ENCODE data around the gene SPATA31D4.
"Not testable (repeated sequence)": the region's sequence is repeated elsewhere in the genome, so short reads cannot be mapped to it uniquely, and the experiment has no call there.

SPATA31D4 gene

GRCh38 chr9:81943393-81943792 is 15.2 kb downstream of the SPATA31D4 start, which contains the start of gene SPATA31D3:
TSS of gene SPATA31D3 (plus strand) at chr9:81943500. CDS start at chr9:81943586, 86 bp downstream.
- H3K4me2 ChIP-seq (ENCODE audit: low read depth, low read length, poor library complexity, severe bottlenecking); H3K9me3 ChIP-seq (ENCODE audit: insufficient read depth, low read length); H4K20me1 ChIP-seq (ENCODE audit: low read depth, low read length): not testable (repeated sequence)

GRCh38 chr9:81948650-81949049 is 20.4 kb downstream of the SPATA31D4 start:
- not testable (repeated sequence) for H3K4me2 ChIP-seq (ENCODE audit: low read depth, low read length, poor library complexity, severe bottlenecking)

More at GRCh38 chr9:81943393-81943792, 15.2 kb downstream of the SPATA31D4 start, which contains the start of gene SPATA31D3:
- not testable (repeated sequence) for H3K27me3 ChIP-seq (ENCODE audit: low read length); H3K36me3 ChIP-seq (ENCODE audit: low read length); H3F3A ChIP-seq (ENCODE audit: insufficient read depth); H3K4me3 ChIP-seq (ENCODE audit: insufficient read depth, low read length, poor library complexity, severe bottlenecking); H3K27ac ChIP-seq (ENCODE audit: low read depth, low read length); H3K9ac ChIP-seq (ENCODE audit: low read length); H2AFZ ChIP-seq (ENCODE audit: low read depth, low read length, severe bottlenecking); H3K9me2 ChIP-seq (replicated peaks; ENCODE audit: insufficient read depth, low read length); H3K79me2 ChIP-seq (ENCODE audit: insufficient read depth, low read length)

GRCh38 chr9:81953096-81953495 is 24.9 kb downstream of the SPATA31D4 start:
- Histone ChIP-seq H3K4me2 (ENCODE audit: low read depth, low read length, poor library complexity, severe bottlenecking) (no peak overlapping the region), H3K36me3 (ENCODE audit: low read length) (no peaks in the 10 kb centered on the region), H3K9ac (ENCODE audit: low read length) (no peak overlapping the region), H3K27ac (ENCODE audit: low read depth, low read length) (no peak overlapping the region), H3K4me3 (ENCODE audit: insufficient read depth, low read length, poor library complexity, severe bottlenecking) (no peak overlapping the region), H2AFZ (ENCODE audit: low read depth, low read length, severe bottlenecking) (no peak overlapping the region), H3F3A (ENCODE audit: insufficient read depth) (no peaks in the 10 kb centered on the region), H3K9me2 (replicated peaks; ENCODE audit: insufficient read depth, low read length) (no peaks in the 10 kb centered on the region), H3K79me2 (ENCODE audit: insufficient read depth, low read length) (no peaks in the 10 kb centered on the region), H3K27me3 (ENCODE audit: low read length) (no peaks in the 10 kb centered on the region), H4K20me1 (ENCODE audit: low read depth, low read length) (no peaks in the 10 kb centered on the region), H3K9me3 (ENCODE audit: insufficient read depth, low read length) (peaks cover 8% of the 10 kb centered on the region; the same call in 1 of the 2 replicates)
- no peak for TF ChIP-seq CTCF (IDR thresholded peaks at IDR 0.05; ENCODE audit: insufficient read depth, low read length, poor library complexity, severe bottlenecking)
- no peak for TF ChIP-seq EZH2phosphoT487 (conservative IDR thresholded peaks at IDR 0.05; ENCODE audit: low read length)

More at GRCh38 chr9:81948650-81949049, 20.4 kb downstream of the SPATA31D4 start:
- H3K27ac ChIP-seq (ENCODE audit: low read depth, low read length); H3K36me3 ChIP-seq (ENCODE audit: low read length); H2AFZ ChIP-seq (ENCODE audit: low read depth, low read length, severe bottlenecking); H3K9ac ChIP-seq (ENCODE audit: low read length); H4K20me1 ChIP-seq (ENCODE audit: low read depth, low read length); H3K9me2 ChIP-seq (replicated peaks; ENCODE audit: insufficient read depth, low read length); H3K27me3 ChIP-seq (ENCODE audit: low read length); H3K9me3 ChIP-seq (ENCODE audit: insufficient read depth, low read length); H3F3A ChIP-seq (ENCODE audit: insufficient read depth); H3K4me3 ChIP-seq (ENCODE audit: insufficient read depth, low read length, poor library complexity, severe bottlenecking); H3K79me2 ChIP-seq (ENCODE audit: insufficient read depth, low read length): not testable (repeated sequence)

GRCh38 chr9:81955625-81956024 is 27.4 kb downstream of the SPATA31D4 start:
- Histone ChIP-seq H3K9me3 (ENCODE audit: insufficient read depth, low read length) (peaks cover 8% of the 10 kb centered on the region; the same call in 1 of the 2 replicates), H4K20me1 (ENCODE audit: low read depth, low read length) (no peaks in the 10 kb centered on the region), H3K4me3 (ENCODE audit: insufficient read depth, low read length, poor library complexity, severe bottlenecking) (no peak overlapping the region), H3K4me2 (ENCODE audit: low read depth, low read length, poor library complexity, severe bottlenecking) (no peak overlapping the region), H3K9me2 (replicated peaks; ENCODE audit: insufficient read depth, low read length) (no peaks in the 10 kb centered on the region), H3F3A (ENCODE audit: insufficient read depth) (no peaks in the 10 kb centered on the region), H3K9ac (ENCODE audit: low read length) (no peak overlapping the region), H3K79me2 (ENCODE audit: insufficient read depth, low read length) (no peaks in the 10 kb centered on the region), H2AFZ (ENCODE audit: low read depth, low read length, severe bottlenecking) (no peak overlapping the region), H3K36me3 (ENCODE audit: low read length) (no peaks in the 10 kb centered on the region), H3K27ac (ENCODE audit: low read depth, low read length) (no peak overlapping the region), H3K27me3 (ENCODE audit: low read length) (no peaks in the 10 kb centered on the region)
- TF ChIP-seq EZH2phosphoT487 (conservative IDR thresholded peaks at IDR 0.05; ENCODE audit: low read length), result no peak

Data from SU-DHL-6 (cell line).